GM19193 (cell line): ENCODE results near the gene CXCR6.

Experiments
- POLR2A ChIP-seq: IDR thresholded peaks from 4 replicates; pipeline ENCODE4 v1.6.1; 2011; ENCODE audit not compliant: insufficient read depth, insufficient read length; ENCODE audit errors: extremely low read depth

The CXCR6 gene

DNA sequence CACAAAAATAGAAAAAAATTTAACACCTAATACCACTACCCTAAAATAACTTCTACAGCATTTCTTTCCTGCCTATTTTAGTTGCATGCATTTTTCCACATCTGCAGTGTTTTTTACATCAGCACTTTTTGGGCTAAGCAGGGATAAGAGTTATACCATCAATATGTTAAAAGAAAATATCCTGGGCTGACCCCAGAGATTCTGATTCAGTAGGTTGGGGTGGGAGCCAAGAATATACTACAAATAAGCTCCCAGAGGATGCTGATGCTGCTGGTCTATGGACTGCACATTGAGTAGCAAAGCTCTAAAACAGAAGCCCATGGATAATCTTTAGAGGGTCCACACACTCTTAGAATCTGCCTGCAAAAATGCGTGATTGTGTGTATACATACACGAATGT is 37.6 kb downstream of the CXCR6 start:
- no peak for TF ChIP-seq POLR2A

DNA sequence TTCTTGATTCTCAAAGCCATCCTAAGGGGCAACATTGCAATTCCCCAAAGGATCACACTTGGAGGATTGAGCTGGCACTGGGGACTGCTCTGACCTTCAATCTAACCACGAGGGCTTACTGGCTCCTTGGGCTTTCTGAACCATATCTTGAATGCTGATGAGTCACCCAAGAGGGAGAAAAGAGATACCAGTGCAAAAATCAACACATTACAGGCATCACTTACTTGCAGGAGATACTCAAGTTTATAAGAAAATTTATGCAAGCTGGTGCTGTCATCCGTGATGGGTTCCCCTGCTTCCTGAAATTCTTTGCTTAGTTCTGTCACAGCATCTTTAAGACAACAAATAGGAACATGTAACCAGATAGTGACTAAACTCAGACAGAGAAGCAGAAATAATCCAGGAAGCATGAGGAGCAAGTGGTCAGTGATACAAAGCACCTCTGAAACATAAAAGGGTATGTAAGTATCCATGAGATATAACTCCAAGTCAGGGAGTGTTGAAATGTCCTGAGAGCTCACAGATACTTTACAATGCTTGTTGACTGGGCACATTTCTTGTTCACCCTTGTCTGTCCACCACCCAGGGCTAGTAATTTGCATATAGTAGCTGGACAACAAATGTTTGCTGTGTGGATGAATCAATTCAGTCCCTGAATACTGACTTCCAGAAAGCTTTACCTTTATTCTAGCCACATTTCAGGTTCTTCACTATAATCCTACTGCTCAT is 38.2 kb downstream of the CXCR6 start:
- TF ChIP-seq POLR2A, result no peak

DNA sequence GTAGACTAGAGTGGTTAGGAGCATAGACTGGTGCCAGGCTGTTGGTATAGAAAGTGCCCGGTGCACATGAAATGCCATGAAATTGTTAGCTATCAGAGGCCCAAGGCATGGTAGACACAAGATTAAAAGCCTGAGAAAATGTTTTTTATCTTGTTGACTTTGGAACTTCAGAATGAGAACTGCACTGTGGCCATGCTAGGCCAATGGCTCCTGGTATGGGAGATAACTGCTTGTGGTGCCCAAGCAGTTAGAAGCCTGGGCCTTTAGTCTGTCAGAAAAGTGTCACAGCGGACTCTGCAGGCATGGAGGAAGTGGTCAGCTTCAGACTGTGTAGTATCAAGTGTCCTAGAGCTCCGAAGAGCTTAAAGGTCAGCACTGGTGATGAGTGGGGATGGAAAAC is 40.5 kb downstream of the CXCR6 start:
- TF ChIP-seq POLR2A, result no peak

DNA sequence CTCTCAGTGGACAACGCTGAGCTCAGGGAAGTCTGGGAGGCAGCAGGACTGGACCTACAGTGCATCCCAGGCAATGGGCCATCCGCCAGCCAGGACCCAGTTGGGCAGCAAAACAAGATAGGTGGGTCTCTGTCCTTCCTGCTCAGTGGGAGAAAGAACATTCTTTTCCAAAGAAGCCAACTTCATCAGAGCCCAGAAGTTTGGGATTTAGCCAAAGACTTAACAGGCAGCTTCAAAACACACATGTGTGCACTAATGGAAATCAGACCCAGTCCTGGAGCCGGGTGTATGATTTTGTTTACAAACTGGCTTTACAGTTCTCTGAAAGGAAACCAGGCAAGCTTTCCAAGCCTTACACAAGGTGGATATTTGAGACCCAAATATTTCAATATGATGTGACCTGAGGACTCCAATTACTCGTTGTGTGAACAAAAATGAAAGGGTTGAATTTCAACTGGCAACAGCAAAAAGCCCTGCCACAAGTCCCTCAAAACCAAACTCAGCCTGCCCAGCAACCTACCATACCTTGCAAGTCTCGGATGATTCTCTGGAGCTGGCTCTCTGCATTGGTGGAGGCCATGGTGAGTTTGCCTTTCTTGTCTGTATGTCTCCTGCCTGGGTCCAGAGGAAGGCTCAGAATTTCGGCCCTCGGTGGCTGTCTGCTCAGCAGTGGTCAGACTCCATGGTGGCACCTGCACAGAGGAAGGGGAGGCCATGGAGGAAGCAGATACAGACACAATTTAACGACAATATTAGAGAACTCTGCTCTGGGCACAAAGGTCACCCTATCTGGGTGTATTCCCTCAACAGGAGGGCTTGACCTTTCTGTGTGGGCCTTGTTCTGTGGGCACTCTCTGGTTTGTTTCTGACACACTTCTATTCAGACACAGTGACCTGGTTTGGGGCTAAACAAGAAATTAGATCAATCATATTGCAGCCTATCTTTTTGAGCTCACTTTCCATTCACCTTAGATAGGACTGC is 41.4 kb downstream of the CXCR6 start:
- no peak for TF ChIP-seq POLR2A

DNA sequence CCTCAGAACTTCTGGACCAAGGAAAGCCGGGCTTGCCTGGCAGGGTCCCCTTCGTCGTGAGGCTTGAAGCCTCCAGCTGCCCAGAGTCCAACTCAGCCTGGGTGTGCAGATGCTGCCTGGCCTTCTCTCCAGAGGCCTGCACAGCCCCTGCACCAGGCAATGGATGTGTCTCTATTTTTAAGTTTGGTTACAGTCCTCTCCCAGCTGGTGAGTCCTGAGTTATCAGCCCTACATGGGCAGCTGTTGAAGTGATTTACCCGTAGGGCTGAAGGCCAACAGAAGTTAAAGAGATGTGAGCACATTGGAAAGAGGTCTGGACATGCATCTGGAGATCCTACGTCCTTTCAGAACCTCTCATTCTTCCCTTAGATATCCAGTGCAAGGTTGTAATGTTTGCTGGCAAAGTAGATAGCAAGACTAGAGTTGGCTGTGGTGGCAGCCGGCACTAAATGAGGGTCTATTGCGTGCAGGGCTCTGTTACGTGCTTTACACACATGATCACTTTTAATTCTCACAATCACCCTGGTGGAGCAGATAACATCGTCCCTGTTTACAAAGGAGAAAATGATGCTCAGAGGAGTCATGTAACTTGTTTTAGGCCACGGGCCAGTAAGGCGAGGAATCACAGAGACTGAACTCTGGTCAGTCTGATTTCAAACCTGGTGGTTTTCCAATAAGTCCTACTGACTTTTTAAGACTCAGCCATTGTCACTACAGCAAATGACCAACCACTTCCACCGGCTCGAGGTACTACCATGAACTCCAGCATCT is 42.5 kb downstream of the CXCR6 start:
- no peak for TF ChIP-seq POLR2A

DNA sequence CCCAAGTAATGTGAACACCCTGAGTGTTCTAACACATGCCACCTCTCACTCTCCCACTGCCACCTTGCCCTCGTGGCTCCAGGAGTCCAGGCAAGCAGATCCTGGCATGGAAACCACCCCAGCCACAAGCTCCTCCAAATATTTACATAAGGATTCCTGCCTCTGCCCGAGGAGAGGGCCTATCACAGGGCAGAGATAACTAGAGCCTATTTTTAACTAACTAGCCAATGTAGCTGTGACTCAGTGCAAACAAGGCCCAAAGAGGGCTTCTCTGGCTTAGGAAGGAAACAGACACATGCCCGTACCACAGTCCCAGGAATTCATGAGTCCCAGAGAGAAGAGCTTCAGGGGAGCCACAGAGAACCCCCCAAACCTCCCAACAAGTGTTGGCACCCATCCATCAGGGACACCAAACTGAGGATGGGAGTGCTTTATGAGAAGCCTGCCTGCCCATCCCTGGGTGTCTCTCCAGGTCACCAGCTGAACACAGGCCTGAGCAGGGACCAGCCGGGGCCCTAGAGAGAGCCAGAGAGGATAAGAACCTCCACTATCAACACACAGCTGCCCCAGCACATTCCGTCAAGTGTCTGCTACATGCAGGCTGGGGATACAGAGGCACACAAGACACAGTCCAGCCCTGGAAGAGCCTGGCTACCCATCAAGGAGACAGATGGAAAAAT is 43.2 kb downstream of the CXCR6 start:
- TF ChIP-seq POLR2A, result no peak

DNA sequence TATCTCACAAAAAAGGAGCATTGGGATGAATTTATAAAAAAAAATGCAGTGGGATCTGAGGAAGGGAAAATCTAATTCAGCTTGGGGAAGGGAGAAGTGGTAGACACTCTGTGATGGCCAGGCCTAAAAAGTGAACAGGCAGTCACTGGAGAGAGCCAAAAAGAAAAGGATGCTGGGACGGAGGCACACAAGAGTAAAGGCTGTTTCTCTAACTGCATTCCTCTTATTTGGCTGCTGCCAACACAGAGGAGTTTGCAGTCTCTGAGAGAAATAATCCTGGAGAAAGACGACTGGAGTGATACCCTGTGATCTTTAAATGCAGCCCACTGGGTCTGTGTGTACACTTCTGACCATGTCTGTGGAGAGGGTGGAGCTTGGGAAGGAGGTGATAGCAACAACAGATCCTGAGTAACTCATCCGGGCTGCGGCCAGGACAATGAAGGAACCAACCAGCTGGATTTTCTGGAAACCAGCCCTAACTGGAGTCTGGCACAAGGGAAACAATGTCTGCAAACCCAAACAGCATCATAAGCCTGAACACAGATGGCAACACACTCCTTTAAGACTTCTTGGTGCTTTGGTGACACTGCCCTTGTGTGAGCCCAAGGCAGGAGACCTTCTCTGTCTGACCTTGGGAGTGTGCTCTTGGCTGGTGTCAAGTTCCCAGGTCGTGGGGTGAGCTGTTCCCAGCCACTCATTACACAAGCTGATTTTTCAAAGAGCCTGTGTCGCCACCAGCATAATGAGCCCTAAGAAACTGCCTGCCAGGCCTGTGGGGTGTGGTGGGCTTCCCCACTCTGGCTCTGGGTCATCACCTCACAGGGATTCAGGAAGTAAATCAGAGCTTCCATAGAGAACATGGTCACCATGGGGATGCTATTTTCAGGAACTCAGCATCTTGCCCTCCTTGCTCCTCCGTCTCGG is 44.4 kb downstream of the CXCR6 start:
- TF ChIP-seq POLR2A, result no peak

DNA sequence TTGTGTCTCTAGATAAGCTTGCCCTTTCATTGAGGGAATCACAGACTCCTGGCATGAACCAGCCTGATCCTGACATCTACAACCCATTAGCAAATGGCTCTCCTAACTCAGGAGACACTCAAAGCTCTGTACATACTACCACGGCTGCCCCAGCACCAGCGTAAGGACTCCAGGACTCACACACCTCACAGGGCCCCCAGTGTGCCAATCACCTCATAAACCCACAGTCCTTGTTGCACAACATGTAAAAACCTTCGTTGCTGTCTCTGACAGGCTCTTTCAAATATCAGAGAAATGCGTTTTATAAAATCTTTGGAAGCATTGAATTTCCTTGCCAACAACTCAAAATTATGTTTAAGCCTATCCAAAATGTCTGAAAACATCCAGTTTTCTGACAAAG is 45.1 kb downstream of the CXCR6 start:
- no peak for TF ChIP-seq POLR2A

DNA sequence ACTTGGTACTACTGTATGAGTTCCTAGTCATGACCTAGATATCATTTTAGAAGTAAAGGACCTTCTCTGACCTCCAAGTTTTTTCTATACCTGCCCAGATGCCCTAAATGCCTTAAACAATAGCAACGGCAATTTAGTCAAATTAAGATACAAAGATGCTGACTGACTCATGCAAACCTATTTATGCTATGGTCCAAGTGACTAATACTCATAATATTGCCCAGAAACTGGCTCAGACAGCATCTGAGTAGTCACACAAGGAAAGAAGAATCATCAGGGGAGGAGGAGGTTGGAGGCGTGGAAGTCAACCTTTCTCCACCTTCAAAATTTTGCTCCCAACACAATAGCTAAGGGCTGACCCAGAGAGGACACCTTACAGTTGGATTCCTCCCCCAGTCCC is 45.5 kb downstream of the CXCR6 start:
- TF ChIP-seq POLR2A, result no peak

DNA sequence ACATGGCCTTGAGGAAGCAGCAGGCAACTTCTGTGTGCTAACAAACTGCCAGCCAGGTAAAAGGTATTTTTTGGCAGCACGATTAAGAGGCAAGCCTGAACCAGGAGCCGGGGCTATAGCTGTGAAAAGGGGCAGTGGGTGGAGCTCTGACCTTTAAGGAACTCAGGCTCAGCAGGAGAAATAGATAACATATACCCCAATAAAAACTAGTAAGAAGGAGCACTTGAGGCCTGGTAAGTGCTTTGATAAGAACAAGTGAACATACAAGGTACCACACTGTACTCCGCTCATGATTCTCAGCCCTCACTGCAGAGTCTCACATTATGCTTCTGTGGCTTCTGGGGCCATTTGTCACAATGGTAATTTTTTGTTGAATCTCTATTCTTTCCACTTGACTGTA is 46.9 kb downstream of the CXCR6 start:
- no peak for TF ChIP-seq POLR2A

DNA sequence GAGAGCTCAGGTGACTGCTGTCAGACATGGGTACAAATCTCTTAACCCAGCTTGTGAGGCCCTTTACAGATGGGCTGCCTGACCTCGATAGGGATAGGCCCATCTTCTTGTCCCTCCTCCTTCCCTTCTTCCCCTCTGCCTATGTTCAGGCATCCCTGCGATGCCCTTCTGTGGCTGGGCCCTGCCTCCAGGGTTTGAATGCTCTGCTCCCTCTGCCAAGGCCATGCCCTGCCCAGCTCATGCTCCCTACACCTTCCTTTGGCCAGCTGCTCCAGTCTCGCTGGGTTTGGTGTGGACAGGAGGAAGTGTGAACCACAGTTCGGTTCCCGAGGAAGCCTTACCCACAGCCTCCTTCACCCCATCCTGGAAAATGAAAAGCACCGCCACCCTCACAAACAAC is 48.1 kb downstream of the CXCR6 start:
- TF ChIP-seq POLR2A, result no peak

DNA sequence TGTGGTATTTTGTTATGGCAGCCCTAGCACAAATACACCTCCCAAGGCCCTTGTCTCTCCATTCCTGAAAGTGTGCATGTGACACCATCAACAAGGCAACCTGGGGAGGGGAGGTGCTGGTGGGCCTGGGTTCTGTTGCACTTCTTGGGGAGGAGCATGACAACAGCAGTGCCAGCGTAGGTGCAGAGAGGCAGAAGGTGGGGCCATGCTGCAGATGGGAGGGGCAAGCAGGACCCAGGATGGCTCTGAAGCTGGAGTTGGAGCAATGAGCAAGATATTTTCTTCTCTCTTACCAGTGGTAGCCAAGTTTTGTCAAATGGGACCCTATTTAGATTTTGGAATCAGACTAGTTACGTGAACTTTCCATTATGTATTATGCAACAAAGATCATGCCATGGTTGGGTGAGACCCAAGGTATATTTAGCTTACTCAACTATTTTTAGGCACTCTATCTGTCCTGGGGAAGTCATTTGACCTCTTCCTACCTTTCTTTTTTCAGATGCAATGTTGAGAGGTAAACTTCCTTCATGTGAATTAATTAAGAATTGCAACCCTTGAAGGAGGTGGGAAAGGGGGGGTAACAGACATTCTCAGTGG is 49.0 kb downstream of the CXCR6 start:
- TF ChIP-seq POLR2A, result no peak

DNA sequence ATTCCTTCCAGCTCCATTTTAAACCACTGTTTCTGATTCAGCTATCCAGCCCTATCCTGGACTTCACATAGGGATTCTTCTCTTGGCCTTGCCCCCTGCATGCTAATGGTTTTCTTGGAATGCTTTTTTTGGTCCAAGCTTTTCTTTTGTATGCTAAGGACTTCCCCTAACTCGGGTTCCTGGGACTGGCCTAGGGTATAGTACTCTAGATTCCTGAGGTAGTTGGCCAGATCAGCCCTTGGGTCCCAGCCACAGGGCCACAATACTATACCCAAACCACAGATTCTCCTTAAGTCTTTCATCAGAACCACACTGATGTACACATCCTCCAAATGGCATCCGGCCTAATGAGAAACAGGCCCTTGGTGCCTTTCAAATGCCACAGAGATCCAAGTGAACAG is 49.6 kb downstream of the CXCR6 start:
- no peak for TF ChIP-seq POLR2A
